ENCODE measurements around the gene AKAP6.

AKAP6 gene

DNA sequence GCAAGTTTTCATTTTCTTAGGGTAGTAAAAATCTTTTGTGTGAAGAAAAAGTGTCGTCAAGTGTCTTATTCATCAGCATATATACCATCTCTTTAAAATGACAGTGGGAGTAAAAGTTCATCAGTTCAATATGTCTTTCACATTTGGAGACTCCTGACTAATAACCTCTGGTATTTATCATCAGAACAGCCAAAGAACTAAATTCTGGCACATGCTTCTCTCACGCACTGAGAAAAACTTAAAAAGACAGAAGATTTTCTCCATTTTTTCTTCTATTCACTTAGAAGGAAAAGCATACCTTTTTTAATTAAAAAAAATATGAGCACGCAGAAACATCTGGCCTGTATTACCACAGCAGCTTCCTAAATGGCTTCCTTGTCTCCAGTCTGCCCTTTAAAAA, 265.7 kb downstream of the AKAP6 start:
- DNase-seq: no peak

DNA sequence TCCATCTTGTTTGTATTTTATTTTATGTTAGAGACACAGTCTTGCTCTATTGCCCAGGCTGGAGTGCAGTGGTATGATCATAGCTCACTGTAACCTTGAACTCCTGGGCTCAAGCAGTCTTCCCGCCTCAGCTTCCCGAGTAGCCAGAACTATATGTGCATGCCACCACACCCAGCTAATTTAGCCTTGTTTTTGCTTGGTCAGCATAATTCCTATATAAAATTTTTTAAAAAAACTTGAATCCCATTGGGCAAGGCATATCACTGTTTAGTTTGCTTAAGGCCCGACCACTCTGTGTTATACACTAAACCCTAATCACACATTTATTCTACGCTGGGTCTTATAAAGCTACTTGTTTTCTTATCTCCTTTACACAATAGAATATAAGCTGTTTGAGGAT, 266.4 kb downstream of the AKAP6 start:
- no peak for DNase-seq

DNA sequence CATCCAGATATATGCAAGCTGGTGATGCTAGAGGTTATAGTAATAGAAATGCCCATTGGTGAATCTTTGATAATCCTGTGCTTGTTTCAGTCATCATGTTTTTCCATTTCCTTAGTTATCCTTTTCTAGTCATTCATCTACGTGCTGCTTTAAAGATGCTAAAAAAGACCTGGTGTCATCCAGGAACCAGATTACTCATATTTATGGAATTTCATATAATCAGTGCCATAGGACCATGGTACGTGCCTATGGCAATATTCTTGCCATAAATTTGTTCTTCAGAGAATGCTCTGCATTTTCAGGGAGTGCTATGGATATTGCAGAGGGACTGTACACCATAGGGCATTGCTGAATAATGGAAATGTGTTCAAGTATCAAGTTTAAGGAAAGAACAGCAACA, 267.3 kb downstream of the AKAP6 start:
- DNase-seq: no peak

DNA sequence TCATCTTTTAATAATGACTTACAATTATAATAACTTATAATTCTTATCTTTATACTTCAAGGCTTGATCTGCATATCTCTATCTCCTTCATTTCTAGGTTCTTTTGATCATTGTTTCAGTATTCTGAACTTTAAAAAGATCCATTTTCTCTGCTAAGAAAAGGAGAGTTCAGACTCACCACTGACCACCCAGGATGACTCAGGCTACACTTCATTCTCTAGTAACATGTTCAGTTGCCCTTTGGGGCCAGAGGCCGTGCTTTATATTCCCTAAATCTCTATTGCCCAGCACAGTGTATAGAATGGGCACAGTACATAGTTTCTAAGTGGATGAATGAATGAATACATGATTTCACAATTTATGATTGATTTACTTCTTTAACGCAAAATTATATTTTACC, 268.7 kb downstream of the AKAP6 start:
- DNase-seq: no peak

DNA sequence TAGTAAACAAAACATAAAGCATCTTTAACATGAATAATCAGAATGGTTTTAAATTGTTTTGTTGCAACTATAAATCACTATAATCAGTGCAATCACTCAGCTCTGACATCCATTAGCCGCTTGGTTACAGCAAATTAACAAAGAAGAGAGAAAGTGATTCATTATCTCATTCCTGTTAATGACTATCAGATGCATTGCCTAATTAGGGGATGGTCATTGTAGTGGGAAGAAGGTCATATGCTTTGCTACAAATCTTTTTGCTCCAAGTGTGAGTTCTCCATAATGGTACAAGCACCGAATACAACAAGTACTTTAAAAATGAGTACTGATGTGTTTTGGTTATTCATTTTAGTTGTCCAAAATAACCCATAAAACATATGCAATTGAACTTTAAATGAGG, 272.0 kb downstream of the AKAP6 start:
- no peak for DNase-seq

DNA sequence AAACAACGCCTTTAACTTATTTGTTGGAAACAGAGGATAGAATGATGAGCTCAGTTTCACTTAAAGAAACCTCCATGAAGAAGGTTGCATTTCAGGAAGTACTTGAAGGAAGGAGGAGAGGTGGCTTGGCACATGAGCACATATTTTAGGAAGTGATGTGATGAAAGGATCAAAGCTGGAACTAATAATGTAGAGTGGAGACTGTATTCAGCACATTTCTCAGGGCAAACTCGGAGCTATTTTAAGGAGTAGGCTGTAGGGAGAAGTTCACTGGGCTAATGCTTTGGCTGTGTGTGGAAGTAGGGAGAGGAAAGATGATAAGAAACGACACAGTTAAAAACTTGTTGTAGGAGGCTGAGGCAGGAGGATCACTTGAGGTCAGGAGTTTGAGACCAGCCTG, 272.8 kb downstream of the AKAP6 start:
- DNase-seq: no peak

DNA sequence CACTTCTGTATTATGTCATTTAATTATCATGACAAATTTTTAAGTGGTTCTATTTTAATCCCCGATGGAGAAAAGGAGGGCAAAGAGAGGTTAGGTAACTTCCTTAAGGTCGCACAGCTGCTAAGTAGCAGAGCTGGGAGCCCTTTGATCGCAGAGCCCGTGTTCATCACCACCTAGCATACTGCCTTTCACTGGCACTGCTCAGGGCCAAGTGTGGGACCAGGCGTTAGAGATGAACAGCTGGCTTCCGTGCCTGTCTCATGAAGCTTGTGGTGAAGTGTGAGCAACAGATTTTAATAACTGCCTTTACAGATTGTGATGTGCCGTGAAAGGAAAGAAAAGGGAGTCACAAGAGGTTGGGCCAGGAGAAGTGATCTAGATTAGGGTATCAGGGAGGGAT, 273.6 kb downstream of the AKAP6 start:
- no peak for DNase-seq

DNA sequence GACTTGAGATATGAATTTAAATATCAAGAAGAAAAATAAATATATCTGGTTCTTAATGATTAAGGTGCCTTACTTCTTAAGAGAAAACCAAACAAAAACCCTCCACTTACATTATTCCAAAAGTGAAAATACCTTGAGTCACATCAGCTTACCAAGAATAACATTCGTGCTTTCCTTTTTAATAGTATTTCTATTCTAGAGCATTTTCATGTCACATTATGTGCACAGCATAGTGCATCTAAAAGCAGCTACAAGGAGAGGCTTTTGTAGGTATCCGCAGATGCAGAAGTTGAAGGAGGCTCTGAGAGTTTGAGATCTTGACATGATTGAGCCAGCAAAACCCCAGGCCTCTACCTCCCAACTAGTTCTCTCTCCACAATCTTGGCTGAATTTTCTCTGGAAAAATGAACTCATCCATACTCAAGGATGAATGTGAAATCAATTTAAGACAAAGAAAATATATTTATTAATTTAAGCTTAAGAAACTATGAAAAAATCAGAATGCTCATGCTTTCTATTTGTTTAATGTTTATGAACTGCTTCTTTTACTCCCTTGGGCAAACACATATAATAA, 275.0 kb downstream of the AKAP6 start:
- DNase-seq: no peak

DNA sequence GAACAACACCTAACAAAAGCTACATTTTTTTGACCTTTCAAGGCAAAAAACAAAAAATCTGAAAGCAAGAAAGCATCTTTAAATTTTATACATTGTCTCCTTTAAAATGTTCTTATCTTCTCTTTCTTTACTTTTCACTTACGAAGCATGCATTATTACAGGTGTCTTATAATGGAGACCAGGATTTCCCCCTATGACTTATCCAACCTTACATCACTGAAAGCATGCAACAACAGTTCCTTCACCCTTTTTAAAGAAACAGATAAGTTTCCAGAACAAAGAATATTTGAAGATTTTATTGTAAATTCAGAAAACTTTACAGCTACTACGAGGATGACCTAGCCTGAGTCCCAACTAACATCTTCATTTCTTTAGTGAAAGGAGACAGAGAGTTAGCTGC, 277.2 kb downstream of the AKAP6 start:
- no peak for DNase-seq

DNA sequence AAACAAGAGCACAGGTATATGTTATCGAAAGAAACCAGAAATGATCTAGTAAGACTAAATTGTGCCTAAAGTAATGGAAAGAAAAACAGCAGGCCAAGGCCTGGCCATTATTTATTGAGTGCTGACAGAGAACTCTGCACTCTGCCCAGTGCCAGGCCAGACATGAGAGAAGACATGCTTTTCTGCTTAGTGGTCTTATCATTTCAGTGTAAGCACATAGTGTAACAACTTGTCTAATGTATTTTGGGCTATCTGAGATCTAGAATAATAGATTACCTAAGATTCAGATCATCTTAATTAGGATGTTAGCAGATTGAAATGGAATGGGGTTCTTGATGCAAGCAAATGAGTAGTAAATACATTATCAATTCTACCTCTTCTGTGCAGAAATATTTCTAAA, 278.3 kb downstream of the AKAP6 start:
- DNase-seq: no peak

DNA sequence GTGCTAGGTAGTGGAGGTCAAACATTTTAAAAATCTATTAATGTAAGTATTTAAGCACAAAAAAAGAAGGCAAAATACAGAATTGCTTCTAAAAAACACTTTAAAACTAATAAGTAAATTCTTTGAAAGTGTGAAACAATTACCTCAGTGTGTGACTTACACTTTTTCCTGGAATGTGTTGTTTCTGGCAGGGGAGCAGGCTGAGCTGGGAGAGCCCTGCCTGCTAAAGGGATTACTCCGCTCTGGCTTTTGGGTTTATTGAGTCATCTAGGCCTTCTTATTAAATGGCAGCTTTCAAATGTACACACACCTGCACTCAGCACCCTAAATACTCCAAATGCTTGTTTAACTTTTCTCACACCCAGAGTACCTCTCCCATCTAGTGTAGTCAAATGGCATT, 279.8 kb downstream of the AKAP6 start:
- DNase-seq: no peak

DNA sequence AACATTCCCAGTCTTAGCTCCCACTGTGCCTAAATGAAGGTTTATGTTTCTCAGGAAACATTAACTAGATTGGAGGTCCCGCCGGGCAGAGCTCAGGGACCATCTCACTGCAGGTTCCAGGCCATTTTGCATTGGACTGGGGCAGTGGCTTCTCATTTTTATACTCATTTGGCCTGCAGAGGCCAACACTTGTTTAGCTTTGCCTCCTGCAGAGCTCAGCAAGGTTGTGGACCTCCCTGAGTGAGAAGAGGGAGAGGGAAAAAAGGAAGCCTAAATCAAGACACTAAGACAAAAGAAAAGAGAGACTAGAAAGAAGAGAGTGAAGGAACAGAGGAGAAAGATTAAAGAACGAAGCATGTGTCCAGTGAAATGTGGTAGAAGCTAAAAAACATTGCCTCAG, 280.3 kb downstream of the AKAP6 start:
- no peak for DNase-seq

DNA sequence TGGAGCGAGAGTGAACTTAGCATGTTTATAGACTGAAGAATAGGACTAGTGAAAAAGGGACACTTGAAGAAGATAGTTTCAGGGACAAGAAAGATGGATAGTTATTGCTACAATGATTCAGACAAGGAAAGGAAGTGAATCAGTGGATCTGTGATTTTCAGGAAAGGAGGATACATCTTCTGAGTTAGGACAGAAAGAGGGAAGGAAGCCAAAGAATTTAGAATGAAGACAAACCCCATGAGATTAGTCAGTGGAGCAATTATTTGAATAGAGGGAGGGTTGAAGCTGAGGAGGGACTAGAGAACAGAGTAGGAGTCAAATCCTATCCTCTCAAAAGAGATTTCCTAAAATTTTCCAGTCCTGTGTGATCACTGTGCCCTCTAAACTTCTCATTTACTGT, 282.7 kb downstream of the AKAP6 start:
- no peak for DNase-seq

DNA sequence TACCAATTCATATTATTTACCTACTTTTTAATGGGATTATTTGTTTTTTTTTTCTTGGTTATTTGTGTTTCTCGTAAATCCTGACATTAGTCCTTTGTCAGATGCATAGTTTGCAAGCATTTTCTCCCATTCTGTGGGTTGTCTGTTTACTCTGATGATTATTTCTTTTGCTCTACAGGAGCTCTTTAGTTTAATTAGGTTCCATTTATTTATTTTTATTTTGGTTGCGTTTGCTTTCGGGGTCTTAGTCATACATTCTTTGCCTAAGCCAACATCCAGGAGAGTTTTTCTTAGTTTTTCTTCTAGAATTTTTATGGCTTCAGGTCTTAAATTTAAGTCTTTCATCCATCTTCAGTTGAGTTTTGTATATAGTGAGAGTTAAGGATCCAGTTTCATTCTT, 289.9 kb downstream of the AKAP6 start:
- DNase-seq: no peak

DNA sequence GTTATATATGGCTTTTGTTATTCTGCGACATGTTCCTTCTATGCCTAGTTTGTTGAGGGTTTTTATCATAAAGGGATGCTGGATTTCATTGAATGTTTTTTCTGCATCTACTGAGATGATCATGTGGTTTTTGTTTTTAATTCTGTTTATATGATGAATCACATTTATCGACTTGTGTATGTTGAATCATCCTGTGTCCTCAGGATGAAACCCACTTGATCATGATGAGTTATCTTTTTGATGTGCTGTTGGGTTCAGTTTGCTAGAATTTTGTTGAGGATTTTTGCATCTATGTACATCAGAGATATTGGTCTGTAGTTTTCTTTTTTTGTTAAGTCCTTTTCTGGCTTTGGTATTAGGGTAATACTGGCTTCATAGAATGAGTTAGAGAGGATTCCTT, 291.2 kb downstream of the AKAP6 start:
- no peak for DNase-seq

DNA sequence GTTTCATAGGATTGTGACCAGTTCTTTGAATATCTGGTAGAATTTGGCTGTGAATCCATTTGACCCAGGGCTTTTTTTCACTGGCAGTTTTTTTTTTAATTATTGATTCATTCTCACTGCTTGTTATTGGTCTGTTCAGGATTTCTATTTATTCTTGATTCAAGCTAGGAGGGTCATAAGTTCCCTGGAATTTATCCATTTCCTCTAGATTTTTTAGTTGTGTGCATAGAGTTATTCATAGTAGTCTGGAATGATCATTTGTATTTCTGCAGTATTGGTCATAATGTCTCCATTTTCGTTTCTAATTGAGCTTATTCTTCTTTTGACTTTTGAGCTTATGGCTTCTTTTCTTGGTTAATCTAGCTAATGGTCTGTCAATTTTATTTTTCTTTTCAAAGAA, 291.6 kb downstream of the AKAP6 start:
- no peak for DNase-seq

DNA sequence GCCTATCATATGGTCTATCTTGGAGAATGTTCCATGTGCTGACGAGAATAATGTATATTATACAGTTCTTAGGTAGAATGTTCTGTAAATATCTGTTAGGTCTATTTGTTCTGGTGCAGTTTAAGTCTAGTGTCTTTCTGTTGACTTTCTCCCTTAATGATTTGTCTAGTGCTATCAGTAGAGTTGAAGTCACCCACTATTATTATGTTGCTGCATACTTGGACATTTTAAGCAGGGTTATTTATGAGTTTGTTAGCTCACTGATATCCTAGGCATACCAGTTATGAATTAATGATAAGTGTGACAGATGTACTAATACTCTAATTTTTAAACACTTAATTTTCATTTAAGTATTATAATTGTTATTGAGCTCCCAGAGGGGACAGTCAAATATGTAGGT, 292.5 kb downstream of the AKAP6 start:
- DNase-seq: no peak

DNA sequence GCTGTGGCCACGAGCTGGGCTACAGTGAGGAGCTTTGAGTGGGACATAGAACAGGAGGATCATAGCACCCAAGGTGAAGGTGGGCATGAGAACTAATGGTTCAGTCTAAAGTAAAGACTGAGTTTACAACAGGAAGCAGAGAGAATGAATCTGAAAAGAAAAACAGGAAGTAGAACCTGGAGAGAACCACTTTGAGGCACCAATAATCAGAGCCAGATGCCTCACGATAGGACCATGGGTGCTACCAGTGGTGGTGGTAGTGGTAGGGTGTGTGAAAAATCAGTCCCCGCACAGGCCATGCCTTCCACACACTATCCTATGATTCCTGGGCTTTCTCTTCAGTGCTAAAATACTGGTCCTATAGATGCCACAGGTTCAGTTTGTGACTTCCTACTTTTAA, 293.6 kb downstream of the AKAP6 start:
- DNase-seq: no peak

DNA sequence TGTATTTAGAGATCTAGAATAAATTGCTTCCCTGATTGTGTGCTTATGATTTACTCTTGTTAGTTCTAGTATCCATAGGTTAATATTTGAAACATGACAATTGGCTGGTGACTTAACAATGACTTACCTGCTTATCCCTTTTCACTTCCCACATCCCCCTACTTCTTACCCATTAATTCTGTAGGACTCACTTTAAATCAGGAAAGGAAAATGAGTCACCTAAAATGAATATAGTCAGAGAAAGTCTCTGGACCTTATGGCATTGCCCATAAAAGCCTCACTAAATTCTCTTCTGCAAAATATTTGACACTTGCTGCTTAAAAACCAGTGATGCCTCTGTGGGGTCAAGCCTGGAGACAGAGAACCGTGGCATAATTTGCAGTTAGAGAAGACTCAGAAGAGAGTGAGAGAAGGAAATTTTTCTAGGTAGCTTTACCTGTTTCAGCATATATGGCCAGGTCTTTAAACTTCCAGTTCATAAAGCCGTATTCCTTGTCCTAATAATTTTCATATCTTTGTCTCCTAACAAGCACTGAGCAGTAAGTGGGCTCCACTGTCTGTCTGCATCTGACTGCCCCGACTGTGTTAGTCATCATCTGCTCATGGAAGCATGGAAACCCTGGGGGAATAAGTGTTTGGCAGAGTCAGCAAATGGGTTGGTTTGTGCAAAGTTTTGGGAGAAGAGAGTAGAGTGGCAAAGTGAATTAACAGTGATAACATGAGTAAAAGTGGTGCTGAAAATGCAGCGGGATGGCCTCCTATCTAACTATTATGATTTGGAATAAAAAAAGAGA, 294.4 kb downstream of the AKAP6 start:
- no peak for DNase-seq

DNA sequence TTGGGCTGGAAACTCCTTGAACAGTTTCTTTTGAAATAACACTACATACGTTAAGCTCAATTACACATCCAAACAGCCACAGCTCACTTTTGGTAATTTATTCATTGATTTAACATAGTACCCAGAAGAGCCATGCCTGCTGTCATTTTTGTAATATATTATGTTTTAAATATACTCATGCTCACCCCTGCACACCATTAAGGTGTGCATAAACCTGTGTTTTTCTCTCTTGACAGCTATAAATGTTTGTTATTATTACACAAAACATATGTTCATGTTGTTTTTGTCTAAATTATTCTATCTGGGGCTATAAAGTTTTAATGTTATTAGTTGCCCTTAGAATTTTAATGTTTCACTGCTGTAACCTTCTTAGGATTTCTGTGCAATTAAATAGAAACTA, 296.1 kb downstream of the AKAP6 start:
- DNase-seq: no peak

DNA sequence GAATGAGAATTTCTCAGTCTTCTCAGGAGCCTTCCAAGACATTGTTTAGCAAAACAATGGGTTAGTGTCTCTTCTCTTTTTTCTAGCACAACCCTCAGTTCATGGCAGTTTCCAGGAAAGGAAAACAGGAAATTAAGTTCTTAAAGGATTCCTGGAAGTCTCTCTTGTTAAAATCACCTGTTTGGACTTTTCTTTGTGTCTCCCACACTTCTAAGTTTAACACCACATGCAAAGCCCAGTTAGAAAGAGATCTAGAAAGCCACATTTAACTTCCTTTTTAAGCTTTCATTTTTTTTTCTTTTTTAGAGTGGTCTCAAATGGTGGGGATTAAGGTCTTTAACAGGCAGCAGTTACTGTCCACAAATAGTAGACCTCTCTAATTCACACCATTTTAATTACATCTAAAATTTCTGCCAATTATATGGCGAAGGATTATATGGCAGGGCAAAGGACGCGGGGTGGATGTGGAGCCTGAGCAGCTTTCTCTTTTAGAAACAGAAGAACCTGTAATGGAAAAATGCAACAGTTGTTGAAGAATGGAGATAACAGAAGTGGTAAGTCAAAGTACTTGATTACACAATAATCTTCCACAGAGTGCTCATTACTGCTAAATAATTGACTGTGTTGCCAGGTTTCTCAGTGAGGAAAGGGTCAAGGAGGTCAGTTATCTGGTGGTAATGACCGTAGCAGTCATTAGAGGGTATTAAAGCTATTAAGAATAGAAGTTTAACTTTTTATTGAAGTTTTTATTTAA, 298.6 kb downstream of the AKAP6 start:
- DNase-seq: no peak

DNA sequence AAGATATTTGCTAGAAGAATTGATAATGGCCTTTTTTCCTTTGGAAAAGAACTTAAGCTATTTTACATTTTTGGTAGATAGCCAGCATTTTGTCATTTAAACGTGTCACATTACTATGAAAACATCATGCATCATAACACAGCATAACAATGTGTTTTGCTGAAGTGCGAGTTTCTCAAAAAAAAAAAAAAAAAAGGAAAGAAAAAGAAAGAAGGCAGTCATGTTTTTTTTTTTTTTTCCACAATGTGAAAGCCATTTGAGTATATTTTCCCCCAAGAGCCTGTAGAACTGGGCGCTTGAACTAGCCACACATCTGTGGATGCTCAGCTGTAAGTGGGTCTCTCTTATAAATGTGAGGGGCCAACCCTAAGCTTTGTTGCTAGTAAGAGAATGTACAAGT, 300.1 kb downstream of the AKAP6 start:
- DNase-seq: no peak

DNA sequence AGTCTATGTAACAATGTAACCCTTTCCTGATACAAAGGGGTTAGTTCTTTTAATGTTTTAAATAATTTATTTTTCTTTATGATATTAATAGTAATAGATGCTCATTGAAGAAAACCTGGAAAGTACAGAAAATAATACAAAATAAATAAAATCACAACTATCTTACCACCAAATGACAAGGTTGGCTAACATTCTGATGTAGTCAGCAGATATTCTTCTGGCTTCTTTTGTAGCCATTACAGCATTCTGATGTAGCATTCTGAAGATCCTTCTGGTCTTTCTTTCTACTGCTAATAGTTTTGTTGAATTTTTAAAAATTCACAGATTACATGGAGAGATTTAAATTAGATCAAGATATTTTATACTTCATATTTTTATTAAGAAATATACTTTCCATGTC, 301.6 kb downstream of the AKAP6 start:
- DNase-seq: no peak

DNA sequence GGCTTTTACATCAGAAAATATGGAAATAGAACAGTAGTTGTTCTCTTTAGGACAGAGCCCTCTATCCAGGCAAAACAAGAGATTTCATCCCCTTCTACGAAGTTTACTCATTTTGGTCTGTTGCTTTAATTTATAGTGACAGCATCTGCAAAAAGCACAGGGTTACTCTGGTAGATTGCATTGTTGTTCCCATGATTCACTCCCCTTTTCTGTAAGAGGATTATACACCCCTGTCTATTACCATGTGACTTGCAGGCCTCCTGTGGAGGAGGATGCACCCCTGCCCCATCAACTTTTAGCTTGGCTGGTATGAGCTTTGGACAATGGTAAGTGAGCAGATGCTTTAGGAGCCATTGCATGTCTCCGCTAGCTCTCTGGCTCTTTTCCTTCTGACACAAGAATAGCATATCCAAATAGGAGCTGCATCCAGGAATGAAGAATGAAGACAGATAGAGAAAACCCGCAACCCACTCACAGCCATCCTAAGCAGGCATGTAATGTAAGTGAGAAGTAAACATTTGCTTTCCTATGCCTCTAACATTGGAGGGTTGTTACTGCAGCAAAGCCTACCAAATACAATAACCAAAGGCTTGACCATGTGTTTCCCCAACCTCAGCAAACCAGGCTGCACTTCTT, 304.2 kb downstream of the AKAP6 start:
- no peak for DNase-seq
